PC-3 (cell line): Measurements from ENCODE around the gene IQCK.

Source experiments
- CTCF ChIP-seq: fragments of 300-600 bp; sonication (generic); conservative IDR thresholded peaks from 2 replicates; pipeline ENCODE4 v1.5.1; 2017; ENCODE audit warnings: antibody characterized with exemption, low read depth, mild to moderate bottlenecking, low read length
- EZH2 ChIP-seq: fragments of 300-600 bp; sonication (generic); IDR thresholded peaks from one replicate; pipeline ENCODE4 v1.6.1; 2017; ENCODE audit warnings: antibody characterized with exemption, mild to moderate bottlenecking, low read length; ENCODE audit not compliant: unreplicated experiment

- no peak for TF ChIP-seq CTCF
- TF ChIP-seq EZH2, result no peak
Observed at GRCh38 chr16:19817122-19817521, 99.1 kb downstream of the IQCK start.
